Fibroblast of lung (primary cell): ENCODE results near the gene RBM8A.

Source experiments
- EZH2 ChIP-seq: IDR thresholded peaks from 2 replicates; pipeline ENCODE4 v1.5.1; 2012; ENCODE audit warnings: low read length, control low read depth, mild to moderate bottlenecking; ENCODE audit errors: missing control alignments
- TF ChIP-seq, protein P1 (sequence below), 2 donors: IDR thresholded peaks in 1 of 2; conservative IDR thresholded peaks in 1 of 2; 1 replicate in 1 of 2; 2 replicates in 1 of 2; pipeline ENCODE4 v1.5.1; 2011 to 2012; ENCODE audit warnings: low read length in 2 of 2, control low read depth in 1 of 2, inconsistent platforms in 1 of 2, low read depth in 1 of 2, mild to moderate bottlenecking in 1 of 2

DNA sequence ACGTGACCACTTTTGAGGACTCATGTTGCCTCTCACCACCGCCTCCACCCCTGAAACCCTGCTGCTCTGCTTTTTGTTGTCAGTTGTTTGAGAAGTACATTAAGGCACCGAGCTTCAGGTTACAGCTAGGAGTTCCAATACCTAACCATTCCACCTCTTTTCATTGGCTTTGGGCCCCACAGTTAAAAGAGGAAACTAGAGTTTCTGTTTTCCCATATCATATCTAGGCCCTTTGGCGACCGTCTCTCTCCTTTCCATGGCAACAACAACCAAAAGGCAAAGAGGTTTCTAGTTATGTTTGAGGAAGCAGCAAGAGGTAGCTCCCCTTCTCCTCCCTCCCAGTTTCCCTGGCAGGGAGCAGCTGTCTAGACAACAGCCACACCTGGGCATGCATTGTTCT is 47.5 kb downstream of the RBM8A start:
- TF ChIP-seq, protein P1, sequence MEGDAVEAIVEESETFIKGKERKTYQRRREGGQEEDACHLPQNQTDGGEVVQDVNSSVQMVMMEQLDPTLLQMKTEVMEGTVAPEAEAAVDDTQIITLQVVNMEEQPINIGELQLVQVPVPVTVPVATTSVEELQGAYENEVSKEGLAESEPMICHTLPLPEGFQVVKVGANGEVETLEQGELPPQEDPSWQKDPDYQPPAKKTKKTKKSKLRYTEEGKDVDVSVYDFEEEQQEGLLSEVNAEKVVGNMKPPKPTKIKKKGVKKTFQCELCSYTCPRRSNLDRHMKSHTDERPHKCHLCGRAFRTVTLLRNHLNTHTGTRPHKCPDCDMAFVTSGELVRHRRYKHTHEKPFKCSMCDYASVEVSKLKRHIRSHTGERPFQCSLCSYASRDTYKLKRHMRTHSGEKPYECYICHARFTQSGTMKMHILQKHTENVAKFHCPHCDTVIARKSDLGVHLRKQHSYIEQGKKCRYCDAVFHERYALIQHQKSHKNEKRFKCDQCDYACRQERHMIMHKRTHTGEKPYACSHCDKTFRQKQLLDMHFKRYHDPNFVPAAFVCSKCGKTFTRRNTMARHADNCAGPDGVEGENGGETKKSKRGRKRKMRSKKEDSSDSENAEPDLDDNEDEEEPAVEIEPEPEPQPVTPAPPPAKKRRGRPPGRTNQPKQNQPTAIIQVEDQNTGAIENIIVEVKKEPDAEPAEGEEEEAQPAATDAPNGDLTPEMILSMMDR (conservative IDR thresholded peaks at IDR 0.05 in 1 of 2, IDR thresholded peaks at IDR 0.05 in 1 of 2; ENCODE audit: low read depth in 1 of 2, low read length in 2 of 2) = no peak
- TF ChIP-seq EZH2 = no peak
